Medulla oblongata (tissue), 1 donor: ENCODE results near the gene APBA3.

ENCODE experiments used
- DNase-seq: peaks from one replicate; pipeline ENCODE4 v3.0.0-alpha.2; 2015; ENCODE audit errors: extremely low spot score

The APBA3 gene

DNA sequence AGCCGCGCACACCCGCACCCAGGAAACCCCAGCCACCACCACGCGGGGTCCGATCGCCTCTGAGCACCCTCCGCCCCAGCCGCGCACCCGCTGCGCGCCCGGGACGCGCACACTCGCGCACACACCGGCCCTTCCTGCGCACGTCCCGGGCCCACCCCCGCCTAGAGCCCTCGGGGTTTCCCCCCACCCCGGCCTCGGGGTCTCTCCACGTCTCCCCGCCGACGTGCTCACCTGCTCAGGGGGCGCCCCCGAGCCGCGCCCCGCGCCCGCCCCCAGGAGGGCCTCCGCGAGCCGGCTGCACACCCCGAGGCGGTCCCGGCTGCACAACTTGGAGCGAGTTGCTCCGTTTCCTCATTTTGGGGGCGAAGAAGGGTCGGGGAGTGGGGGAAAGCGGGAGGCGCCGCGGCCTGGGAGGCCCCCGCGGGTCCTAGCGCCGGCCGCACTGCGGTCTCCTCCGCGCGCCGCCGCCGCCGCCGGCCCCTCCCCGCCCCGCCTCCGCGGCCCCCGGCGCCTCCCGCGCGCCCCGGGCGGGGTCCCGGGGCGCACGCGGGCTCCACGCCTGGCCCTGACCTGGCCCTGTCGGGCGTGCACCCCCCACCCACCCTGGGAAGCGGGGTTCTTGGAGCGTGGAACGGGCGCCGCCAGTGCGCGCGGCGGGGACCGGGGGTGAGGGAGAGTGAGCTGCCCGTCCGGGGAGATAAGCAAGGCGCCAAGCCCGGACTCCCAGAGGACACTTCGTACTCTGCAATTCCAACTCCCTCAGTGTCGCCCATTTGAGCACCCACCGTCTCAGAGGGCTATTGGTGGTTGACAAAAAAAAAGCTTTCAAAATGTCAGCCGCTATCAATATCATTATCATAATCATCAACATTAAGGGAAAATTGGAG lies 24.7 kb upstream of the APBA3 start, which contains the start of gene MATK:
TSS of gene MATK (minus strand) at position 444 of the 887 bp plus-strand sequence. CDS start 1,246 bp downstream, outside the sequence.
- no peak for DNase-seq

DNA sequence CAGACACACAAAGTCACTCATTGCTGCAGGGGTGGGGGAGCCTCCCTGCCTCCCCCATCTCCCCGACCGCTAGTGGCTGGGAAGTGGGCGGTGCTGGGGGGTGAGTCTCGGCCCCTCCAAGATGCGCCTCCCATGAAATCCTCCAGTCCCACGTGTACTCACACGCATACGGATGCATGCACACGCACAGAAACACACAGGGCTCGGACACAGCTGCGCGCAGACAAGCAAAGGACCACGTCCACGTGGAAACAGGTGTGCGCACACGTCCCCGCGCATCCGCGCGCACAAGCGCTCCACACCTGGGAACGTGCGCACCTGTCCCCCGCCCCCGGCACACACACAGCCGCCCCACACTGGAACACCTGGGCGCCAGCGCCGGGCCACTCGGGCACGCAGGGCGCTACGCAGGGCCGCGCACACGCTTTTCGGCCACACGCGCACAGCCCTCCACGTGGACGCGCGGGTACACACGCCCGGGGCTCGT lies 24.0 kb upstream of the APBA3 start:
- no peak for DNase-seq

DNA sequence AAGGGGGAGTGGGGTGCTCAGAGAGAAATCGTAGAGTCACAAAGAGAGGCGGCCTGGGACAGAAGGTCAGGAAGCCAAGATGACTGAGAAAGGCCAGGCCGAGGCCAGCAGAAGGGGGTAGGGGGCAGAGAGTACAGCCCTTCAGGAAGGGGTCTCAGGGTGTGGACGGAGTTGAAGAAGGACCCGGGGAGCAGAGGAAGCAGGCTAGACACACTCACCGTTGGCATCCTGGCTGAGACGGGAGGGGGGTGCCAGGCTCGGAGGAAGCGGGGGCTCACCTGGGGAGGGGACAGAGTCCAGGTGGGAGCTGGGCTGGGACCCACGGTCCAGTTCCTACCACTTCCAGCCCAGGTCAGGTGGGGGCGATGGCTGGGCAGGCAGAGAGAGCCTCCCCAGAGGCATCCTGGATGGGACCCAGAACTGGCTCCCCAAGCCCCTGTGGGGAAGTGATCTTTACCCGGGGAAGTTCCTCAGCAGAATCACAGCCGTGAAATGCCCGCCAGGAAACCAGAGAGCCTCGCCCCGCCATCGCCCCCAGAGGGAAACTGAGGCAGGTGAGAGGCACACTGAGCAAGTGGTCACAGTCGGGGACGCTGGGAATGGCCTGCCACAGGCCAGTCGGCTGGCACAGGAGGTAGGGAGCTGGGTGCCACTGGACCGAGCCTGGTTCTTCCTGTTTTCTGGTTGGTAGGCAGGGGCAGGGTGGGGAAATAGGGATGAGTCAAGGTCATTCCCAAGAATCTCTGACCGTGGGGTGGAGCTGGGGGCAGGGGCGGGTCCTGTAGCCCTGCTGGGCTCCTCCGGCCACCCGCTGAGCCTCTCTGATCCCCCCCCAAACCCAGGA lies 23.3 kb upstream of the APBA3 start:
- DNase-seq: no peak

GRCh38 chr19:3783660-3784584 lies 22.4 kb upstream of the APBA3 start:
- no peak for DNase-seq

GRCh38 chr19:3782903-3783302 lies 21.4 kb upstream of the APBA3 start:
- no peak for DNase-seq

DNA sequence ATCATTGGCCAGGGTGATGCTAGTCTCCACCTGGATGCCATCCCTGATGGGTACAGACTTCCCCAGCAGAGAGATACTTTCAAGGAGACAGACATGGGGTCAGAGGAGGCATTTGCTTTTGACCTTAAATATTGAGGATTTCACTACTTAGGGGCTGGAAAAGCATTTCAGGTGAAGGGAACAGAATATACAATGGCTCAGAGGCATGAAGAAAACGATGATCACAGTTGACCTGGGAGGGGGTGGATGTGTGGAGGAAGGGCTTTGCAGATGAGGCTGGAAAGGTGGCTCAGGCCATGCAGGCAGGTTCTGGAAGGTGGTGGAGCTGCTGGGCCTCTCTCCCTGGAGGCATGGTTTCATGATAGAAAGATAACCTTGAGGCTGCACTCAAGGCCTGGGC lies 20.8 kb upstream of the APBA3 start:
- no peak for DNase-seq

GRCh38 chr19:3781603-3782002 lies 20.1 kb upstream of the APBA3 start:
- no peak for DNase-seq

- no peak for DNase-seq
Measured at GRCh38 chr19:3780786-3781304, 19.4 kb upstream of the APBA3 start.

GRCh38 chr19:3778899-3779723 lies 17.6 kb upstream of the APBA3 start:
- no peak for DNase-seq

DNA sequence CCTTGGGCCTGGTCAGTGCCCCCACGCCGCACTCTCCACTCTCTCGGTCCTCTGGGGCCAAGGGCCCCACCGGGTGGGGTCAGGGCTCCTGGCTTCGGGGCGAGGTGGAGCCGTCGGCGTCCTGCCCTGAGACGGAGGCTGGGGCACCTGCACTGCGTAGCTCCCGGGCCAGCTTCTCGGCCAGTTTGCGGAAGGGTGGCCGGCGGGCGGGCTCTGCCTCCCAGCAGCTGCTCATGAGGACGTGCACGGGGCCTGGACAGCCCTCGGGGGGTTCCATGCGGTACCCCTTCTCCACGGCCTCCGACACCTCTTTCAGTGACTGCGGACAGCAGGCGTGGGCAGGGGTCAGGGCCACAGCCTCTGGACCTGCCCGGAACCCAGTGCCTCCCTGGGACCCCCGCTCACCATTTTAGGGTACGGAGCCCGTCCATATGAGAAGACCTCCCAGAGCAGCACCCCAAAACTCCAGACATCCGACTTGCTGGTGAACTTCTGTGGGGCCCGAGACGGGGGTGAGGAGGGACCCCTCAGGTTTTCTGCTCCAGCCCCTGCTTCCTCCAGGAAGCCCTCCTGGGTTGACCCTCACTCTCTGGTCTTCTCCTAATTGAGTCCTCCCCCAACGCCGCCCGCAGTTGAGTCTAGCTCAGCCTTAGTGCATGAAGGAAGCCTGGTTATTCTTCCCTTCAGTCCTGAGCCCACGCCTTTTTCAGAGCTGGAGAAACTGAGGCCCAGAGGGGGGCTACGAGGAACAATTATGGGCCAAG lies 16.8 kb upstream of the APBA3 start:
- DNase-seq: no peak

DNA sequence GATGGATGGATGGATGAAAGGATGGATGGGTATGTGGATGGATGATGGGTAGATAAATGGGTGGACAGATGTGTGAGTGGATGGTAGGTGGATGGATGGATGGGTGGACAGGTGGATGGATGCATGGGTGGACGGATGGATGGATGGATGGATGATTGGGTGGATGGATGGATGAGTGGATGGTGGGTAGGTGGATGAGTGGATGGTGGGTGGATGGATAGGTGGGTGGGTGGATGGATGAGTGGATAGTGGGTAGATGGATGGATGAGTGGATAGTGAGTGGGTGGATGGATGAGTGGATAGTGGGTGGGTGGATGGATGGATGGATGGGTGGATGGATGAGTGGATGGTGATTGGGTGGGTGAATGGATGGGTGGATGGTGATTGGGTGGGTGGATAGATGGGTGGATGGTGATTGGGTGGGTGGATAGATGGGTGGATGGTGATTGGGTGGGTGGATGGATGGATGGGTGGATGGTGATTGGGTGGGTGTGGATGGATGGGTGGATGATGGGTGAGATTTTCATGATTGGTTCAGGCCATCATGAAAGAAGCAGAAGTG lies 15.1 kb upstream of the APBA3 start:
- DNase-seq: no peak

DNA sequence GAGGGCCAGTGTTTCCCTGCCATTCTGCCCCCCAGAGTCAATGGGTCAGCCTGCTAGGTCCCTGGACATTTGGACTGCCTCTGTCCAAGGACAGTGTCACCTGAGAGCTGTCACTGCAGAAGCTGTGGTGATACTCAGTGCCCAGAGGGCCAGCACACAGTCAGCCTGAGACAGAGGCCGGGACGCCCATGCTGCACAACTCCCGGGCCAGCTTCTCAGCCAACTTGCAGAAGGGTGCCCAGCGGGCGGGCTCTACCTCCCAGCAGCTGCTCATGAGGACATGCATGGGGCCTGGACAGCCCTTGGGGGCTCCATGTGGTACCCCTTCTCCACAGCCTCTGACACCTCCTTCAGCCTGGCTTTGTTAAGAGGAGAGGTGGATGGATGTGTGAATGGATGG lies 14.3 kb upstream of the APBA3 start:
- DNase-seq: no peak

GRCh38 chr19:3775374-3775711 lies 13.9 kb upstream of the APBA3 start:
- no peak for DNase-seq

DNA sequence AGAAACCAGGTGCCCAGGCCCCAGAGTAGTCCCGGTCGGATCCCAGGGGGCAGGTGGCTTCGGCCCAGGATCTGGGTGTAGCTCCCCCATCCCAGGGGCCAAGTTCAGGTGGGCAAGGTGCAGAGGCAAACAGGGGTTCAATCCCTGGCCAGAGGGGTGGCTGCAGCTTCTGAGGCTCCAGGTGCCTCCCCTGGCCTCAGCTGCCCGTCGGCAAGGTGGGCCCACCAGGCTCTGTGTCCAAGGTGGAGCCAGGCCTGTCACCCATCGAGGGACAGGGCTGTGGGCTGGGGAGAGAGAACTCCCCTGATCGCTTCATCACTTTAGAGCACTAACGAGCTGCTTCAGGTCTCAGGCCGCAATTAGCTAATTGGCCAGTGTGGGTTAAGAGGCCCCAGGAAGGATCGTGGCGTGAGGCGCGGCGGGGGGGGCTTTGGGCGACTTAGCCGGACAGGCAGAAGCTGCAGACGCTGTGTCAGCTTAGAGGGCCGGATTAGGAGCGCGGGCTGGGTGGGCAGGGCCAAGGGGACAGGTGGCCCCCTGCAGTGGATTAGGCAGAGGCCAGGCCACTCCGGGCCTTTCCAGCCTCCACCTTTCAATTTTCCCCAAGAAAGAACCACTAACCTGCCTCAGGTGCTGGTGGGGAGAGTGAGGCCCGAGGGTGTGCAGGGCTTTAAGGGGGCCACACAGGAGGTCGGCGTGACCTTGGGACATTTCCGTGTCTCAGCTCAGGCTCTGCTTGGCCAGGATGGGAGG lies 13.3 kb upstream of the APBA3 start:
- no peak for DNase-seq

DNA sequence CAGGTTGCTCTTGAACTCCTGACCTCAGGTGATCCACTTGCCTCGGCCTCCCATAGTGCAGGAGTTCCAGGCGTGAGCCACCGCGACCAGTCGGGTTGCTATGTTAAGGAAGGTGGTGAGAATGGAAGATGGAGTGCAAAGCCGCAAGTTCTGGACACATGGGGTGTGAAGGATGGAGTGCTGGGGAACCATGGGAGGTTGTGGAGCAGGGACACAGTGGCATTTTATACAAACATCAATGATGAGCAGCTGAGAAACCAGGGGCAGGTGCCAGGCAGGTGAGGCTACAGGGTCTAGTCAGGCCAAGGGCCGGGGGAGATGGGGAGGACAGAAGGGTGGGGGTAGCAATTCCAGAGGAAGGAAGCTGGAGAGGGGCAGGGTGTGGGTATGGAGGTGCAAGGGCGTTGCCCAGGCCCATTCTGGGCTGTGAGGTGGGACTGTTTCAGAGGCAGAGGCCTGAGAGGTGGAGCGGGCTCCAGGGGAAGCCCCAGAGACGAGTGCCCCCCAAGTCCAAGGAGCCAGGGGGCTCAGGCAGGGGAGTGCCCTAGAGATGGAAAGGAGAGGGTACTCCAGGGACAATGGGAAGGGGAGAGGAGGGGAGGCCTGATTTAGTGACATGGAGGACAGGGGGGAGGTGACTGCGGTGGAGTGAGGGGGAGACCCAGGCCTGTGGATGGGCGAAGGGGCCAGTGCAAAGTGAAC lies 12.5 kb upstream of the APBA3 start:
- no peak for DNase-seq

DNA sequence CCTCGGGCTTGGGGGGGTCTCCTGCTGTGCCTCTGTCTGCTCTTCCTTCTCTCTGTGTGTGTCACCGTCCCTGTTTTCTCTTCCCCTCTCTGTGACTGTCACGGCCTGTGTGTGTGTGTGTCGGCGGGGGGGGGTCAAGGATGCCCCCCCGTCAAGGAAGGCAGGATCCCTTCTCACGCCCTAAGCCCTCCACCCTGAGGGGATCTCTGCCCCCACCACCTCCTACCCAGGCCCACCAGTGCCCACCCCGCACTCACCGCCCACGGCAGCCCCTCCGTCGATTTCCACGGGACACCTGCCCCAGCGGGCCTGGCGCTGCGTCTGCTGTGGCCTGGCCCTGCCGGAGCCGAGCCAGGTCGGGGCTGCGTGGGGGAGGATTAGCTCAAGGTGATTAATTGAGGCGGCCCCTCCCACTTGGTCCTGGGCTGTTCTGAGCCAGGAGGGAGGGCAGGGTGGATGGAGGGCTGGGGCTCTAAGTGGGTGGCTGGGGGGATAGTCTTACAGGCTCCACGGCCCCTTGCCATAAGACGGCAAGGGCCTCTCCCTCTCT lies 10.5 kb upstream of the APBA3 start, which contains the start of gene RAX2:
TSS of gene RAX2 (minus strand) at position 323 of the 550 bp plus-strand sequence. CDS start 486 bp downstream, outside the sequence.
- DNase-seq: no peak
